ENCODE measurements around the gene RAB1B. TPM values are rescaled to one million over a fixed set of nuclear protein-coding genes. Genes with fewer than 3 reads are reported as not detected.
"Not testable (repeated sequence)": the region's sequence is repeated elsewhere in the genome, so short reads cannot be mapped to it uniquely, and the experiment has no call there.

Gene RAB1B
- total RNA-seq, 4 donors from 2014 or later = 74.0 to 107 (median 87.1) TPM

- no peak for DNase-seq (ENCODE audit: low spot score)
- ATAC-seq (ENCODE audit: low FRiP score) = no peak
- no peak for TF ChIP-seq CTCF (IDR thresholded peaks at IDR 0.05)
Measured at GRCh38 chr11:66310324-66310723, 41.9 kb downstream of the RAB1B start.

GRCh38 chr11:66310803-66311440 lies 42.5 kb downstream of the RAB1B start:
- not testable (repeated sequence) for DNase-seq (ENCODE audit: low spot score); ATAC-seq (ENCODE audit: low FRiP score)

- TF ChIP-seq CTCF (IDR thresholded peaks at IDR 0.05) = no peak
- DNase-seq (ENCODE audit: low spot score) = no peak
- ATAC-seq (ENCODE audit: low FRiP score) = no peak
Measured at GRCh38 chr11:66311470-66311964, 43.1 kb downstream of the RAB1B start.

- DNase-seq (ENCODE audit: low spot score) (peak; percentile 78), ATAC-seq (ENCODE audit: low FRiP score) (peak; percentile 76)
- peak in 2 of 3 donors; percentile 13 to 66 for TF ChIP-seq CTCF (IDR thresholded peaks at IDR 0.05)
Measured at GRCh38 chr11:66311965-66312548, 43.6 kb downstream of the RAB1B start.

GRCh38 chr11:66312549-66313320 lies 44.3 kb downstream of the RAB1B start:
- ATAC-seq (ENCODE audit: low FRiP score) = peak; percentile 95
- no peak for TF ChIP-seq CTCF (IDR thresholded peaks at IDR 0.05)
- DNase-seq (ENCODE audit: low spot score) = peak; percentile 99

- ATAC-seq (ENCODE audit: low FRiP score) (no peak), DNase-seq (ENCODE audit: low spot score) (no peak)
- TF ChIP-seq CTCF (IDR thresholded peaks at IDR 0.05) = no peak
Measured at GRCh38 chr11:66313321-66314185, 45.1 kb downstream of the RAB1B start.

- no peak for ATAC-seq (ENCODE audit: low FRiP score)
- DNase-seq (ENCODE audit: low spot score) = no peak
- no peak for TF ChIP-seq CTCF (IDR thresholded peaks at IDR 0.05)
Measured at GRCh38 chr11:66314186-66314501, 45.7 kb downstream of the RAB1B start.

Data from omental fat pad (tissue), 4 donors.